Measurements from ENCODE around the gene PIP4K2A.
"Not testable (repeated sequence)": the region's sequence is repeated elsewhere in the genome, so short reads cannot be mapped to it uniquely, and the experiment has no call there.

Gene PIP4K2A

GRCh38 chr10:22714479-22715289 lies at the start of gene PIP4K2A:
TSS of gene PIP4K2A (minus strand) at chr10:22714578. CDS start at chr10:22714326, 252 bp downstream.
- DNase-seq = peak; percentile 28

- DNase-seq = no peak
These were observed 47.3 kb upstream of the PIP4K2A start for GRCh38 chr10:22761569-22762220.

- DNase-seq = no peak
These were observed 45.6 kb upstream of the PIP4K2A start for GRCh38 chr10:22760025-22760424.

- no peak for DNase-seq
These were observed 44.5 kb upstream of the PIP4K2A start for GRCh38 chr10:22758867-22759266.

- DNase-seq = no peak
These were observed 39.9 kb upstream of the PIP4K2A start for GRCh38 chr10:22754296-22754695.

DNA sequence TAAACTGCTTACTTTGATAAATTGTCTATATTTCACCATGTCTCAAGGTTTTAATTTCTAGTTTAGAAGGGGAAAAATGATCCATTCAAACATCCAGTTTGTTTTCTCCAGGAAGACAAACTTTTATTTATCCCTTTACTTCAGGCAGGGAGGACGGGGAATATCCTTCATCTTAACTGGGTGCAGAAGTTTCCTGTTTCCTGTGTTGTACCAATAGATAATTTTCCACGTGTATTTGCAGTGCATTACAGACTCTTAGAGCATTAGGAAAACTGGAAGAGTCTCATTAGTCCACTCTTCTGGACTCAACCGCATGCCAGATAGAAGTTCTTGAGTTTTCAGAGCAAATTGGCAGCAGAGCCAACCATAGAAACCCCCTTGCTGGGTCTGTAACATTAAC lies 39.4 kb upstream of the PIP4K2A start:
- DNase-seq = no peak

DNA sequence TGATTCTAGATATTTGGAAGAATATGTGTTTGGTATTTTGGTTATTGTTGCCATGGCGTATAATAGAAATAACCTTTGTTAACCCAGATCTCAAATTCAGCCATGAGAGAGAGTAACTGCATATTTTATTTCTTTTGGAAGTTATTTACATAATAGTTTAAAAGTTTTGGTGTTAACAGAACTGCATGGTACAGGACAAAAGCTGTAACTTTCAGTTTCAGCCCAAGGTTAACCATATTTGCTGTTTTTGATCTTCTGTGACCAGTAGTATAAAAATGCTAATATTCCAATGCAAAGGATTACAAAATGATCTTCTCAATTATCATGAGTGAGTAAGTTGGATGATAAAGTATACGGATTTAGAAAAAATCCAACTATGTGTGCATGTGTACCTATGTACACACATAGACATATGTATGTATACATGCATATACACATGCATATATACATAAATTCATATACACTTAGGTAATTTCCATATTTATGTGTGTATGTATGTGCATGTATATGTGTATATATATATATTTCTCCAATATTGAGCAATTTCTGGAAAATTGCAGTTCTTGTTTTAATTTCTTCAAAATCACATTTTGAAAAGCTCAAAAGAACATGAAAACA lies 38.0 kb upstream of the PIP4K2A start:
- no peak for DNase-seq

DNA sequence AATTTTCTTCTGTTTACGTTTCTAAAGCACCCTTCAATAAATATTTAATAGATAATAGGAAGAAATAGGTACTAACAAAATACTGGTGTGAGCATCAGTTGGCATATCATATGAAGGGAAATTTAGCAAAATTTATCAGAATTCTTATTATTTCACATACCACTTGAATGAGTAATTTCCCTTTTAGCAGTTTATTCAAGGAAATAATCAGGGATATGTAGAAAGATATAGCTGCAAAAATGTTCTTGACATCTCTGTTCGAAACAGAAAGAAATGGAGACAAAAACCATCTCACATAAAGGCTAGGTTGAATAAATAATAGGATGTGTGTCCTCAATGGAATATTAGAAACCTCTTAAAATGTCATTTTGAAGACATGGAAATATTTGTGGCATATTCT lies 35.8 kb upstream of the PIP4K2A start:
- DNase-seq = no peak

DNA sequence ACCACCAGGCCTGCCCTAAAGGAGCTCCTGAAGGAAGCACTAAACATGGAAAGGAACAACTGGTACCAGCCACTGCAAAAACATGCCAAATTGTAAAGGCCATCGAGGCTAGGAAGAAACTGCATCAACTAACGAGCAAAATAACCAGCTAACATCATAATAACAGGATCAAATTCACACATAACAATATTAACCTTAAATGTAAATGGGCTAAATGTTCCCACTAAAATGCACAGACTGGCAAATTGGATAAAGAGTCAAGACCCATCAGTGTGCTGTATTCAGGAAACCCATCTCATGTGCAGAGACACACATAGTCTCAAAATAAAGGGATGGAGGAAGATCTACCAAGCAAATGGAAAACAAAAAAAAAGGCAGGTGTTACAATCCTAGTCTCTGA lies 30.5 kb upstream of the PIP4K2A start:
- DNase-seq = not testable (repeated sequence)

GRCh38 chr10:22742678-22743077 lies 28.3 kb upstream of the PIP4K2A start:
- no peak for DNase-seq

DNA sequence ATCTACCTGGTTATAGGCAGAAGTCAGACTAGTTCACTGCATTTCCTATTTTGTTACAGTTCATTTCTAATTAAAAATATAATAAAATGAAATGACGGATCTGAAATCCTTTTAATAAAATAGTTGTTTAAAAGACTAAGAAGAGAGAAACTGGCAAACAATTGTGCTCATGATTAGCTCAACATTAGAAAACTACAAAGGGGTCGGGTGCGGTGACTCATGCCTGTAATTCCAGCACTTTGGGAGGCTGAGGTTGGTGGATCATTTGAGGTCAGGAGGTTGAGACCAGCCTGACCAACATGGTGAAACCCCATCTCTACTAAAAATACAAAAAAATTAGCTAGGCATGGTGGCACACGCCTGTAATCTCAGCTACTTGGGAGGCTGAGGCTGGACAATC lies 27.3 kb upstream of the PIP4K2A start:
- not testable (repeated sequence) for DNase-seq

DNA sequence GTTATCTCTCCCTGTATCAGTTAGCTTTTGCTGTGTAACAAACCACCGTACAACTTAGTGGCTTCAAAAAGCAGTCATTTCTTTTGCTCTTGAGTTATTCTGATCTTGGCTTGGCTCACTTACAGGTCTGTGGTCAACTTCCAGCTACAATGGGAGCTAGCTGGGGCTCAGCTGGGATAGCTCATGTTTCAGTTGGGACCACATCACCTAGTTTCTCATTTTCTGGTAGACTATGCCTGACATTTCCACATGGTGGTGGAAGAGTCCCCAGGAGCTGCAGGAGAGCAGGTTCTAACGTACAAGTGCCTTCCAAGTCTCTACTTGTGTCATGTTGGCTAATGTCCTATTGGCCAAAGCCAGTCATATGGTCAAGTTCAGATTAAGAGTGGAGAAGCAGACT lies 25.8 kb upstream of the PIP4K2A start:
- no peak for DNase-seq

DNA sequence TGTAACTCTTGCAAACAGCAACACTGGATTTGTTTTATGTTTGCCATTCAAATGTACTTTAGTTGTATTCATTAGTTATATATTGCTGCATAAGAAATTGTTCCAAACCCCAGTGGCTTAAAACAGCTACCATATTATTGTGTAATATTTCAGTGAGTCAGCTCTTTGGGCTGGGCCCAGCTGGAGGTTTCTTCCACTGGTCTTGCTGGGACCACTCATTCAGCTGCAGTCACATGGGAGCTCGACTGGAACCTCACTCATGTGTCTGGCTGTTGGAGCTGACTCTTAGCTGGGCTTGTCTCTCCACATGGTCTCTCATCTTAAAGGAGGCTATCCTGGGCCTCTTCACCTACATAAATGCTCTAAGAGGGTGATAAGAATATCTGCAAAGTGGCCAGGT lies 23.2 kb upstream of the PIP4K2A start:
- no peak for DNase-seq

GRCh38 chr10:22736134-22736533 lies 21.8 kb upstream of the PIP4K2A start:
- DNase-seq = no peak

DNA sequence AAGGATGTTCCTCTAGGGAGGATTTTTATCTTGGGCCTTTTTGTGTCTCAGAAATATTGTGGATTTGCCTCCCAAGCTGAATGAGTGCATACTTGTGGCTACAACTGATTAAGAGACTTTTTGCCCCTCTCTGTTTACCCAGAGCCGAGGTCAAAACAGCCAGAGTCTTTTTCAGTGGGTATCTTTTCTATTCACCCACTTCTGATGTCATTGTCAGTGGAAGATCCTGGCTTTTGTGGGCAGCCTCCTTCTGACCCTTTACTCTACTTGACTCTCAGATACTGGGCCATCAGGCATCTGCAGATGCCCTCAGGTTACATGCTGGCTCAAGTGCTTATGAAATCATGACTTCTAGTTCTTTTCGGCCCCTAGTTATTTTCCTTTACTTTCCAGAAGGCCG lies 19.6 kb upstream of the PIP4K2A start:
- DNase-seq = no peak

DNA sequence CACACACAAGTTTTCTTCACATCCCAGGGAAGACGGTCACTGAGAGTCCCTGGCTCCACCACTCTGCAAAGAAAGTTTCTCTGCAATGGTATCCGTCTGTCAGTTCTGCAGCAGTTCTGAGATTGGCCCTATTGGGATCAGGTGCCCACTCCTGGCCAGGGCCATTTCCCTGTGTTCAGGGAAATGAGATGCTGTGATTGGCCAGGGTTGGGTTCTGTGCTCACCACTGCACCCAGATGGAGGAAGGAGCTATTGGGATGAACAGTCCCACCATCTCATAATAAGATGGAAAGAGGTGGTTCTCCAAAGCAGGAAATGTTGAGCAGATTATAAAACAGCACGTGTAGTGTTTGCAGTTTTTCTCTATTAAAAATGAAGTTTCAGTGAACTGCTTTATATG lies 13.3 kb upstream of the PIP4K2A start:
- no peak for DNase-seq

DNA sequence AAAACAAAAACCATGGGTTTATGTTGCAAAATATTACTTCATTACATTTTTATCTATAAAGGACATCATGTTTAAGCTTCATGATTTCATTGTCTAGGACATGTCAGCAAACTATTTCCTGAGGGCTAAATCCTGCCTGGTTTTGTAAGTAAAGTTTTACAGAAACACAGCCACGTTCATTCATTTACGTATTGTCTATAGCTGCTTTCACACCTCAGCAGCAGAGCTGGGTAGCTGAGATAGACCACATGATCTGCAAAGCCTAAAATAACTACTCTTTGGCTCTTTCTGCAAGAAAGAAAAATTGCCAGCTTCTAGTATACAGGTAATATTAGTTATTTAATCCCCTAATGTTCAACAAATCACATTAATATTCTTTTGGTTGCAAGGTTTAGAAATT lies 12.7 kb upstream of the PIP4K2A start:
- no peak for DNase-seq

DNA sequence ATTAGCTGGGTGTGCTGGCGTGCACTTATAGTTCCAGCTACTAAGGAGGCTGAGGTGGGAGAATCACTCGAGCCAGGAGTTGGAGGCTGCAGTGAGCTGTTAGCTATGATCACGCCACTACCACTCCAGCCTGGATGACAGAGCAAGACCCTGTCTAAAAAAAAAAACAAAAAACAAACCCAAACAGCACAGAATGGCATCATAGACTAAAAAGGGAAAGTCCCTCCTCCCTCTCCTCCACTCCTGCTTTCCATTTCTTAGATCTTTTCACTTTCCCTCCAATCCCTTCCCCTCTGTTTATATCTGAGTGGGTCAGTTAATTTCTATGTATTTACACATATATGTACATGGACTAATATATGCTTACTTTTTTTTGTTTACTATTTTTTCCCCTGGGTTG lies 10.4 kb upstream of the PIP4K2A start:
- DNase-seq = no peak

- no peak for DNase-seq
These were observed 9.4 kb upstream of the PIP4K2A start for GRCh38 chr10:22723783-22724182.

- DNase-seq = no peak
These were observed 9.0 kb upstream of the PIP4K2A start for GRCh38 chr10:22723343-22723779.

- no peak for DNase-seq
These were observed 8.3 kb upstream of the PIP4K2A start for GRCh38 chr10:22722626-22723169.

- no peak for DNase-seq
These were observed 6.3 kb upstream of the PIP4K2A start for GRCh38 chr10:22720667-22721066.

- DNase-seq = no peak
These were observed 5.1 kb upstream of the PIP4K2A start for GRCh38 chr10:22719406-22720042.
